ENCODE data around the gene CX3CL1. TPM values are rescaled to one million over a fixed set of nuclear protein-coding genes. Genes with fewer than 3 reads are reported as not detected.

Gene CX3CL1
- polyA plus RNA-seq, 1 donor (not counting 4 experiments of a cell fraction or from before 2014, with no cell fraction given) = 0.47 TPM

GRCh38 chr16:57423152-57423551 lies 50.9 kb downstream of the CX3CL1 start:
- Histone ChIP-seq H3K9ac (ENCODE audit: control insufficient read depth, extremely low read depth, insufficient read depth, low read length) (no peak overlapping the region), H3K4me3 (ENCODE audit: control insufficient read depth in 2 of 3, extremely low read depth in 1 of 3, insufficient read depth in 2 of 3, low read depth in 1 of 3, low read length in 3 of 3) (no peak overlapping the region), H3K79me2 (ENCODE audit: control insufficient read depth, insufficient read depth, low read length) (no peaks in the 10 kb centered on the region), H3K27me3 (ENCODE audit: control insufficient read depth, extremely low read depth, insufficient read depth, low read length) (no peaks in the 10 kb centered on the region), H4K20me1 (ENCODE audit: control insufficient read depth, extremely low read depth, insufficient read depth, low read length) (no peaks in the 10 kb centered on the region), H3K4me2 (ENCODE audit: control insufficient read depth, extremely low read depth, insufficient read depth, low read depth, low read length) (no peak overlapping the region), H3K27ac (ENCODE audit: control insufficient read depth, insufficient read depth, low read length) (no peak overlapping the region), H2AFZ (ENCODE audit: control insufficient read depth, low read length) (no peak overlapping the region), H3K4me1 (ENCODE audit: control insufficient read depth, extremely low read depth, insufficient read depth, low read length) (peaks cover 9% of the 10 kb centered on the region), H3K9me1 (ENCODE audit: control insufficient read depth, extremely low read depth, insufficient read depth, low read length) (no peaks in the 10 kb centered on the region), H3K9me3 (ENCODE audit: control insufficient read depth, low read depth, low read length) (no peaks in the 10 kb centered on the region), H3K36me3 (ENCODE audit: control insufficient read depth in 2 of 2, extremely low read depth in 1 of 2, insufficient read depth in 2 of 2, low read length in 2 of 2) (peaks cover 4 to 7% of the 10 kb centered on the region in 2 experiments)
- no peak for DNase-seq (ENCODE audit: low read depth, low spot score)
- no peak for FAIRE-seq
- dilution Hi-C loops (cut with MboI; ENCODE audit: extremely low pct_ligation_motif_present, low sequenced_read_pairs) = no loop called here
- TF ChIP-seq CTCF (optimal IDR thresholded peaks at IDR 0.05 in 1 of 3, IDR thresholded peaks at IDR 0.05 in 1 of 3, conservative IDR thresholded peaks at IDR 0.05 in 1 of 3; ENCODE audit: extremely low read depth in 1 of 3, insufficient read depth in 2 of 3, low read length in 3 of 3) (no peak), EZH2 (IDR thresholded peaks at IDR 0.05; ENCODE audit: low read length) (no peak)

- Histone ChIP-seq H3K4me2 (ENCODE audit: control insufficient read depth, extremely low read depth, insufficient read depth, low read depth, low read length) (no peak overlapping the region), H3K9me1 (ENCODE audit: control insufficient read depth, extremely low read depth, insufficient read depth, low read length) (no peaks in the 10 kb centered on the region), H3K27ac (ENCODE audit: control insufficient read depth, insufficient read depth, low read length) (no peak overlapping the region), H3K9ac (ENCODE audit: control insufficient read depth, extremely low read depth, insufficient read depth, low read length) (no peak overlapping the region), H3K27me3 (ENCODE audit: control insufficient read depth, extremely low read depth, insufficient read depth, low read length) (no peaks in the 10 kb centered on the region), H3K79me2 (ENCODE audit: control insufficient read depth, insufficient read depth, low read length) (no peaks in the 10 kb centered on the region), H3K4me1 (ENCODE audit: control insufficient read depth, extremely low read depth, insufficient read depth, low read length) (peaks cover 4% of the 10 kb centered on the region), H2AFZ (ENCODE audit: control insufficient read depth, low read length) (no peak overlapping the region), H3K9me3 (ENCODE audit: control insufficient read depth, low read depth, low read length) (no peaks in the 10 kb centered on the region), H3K4me3 (ENCODE audit: control insufficient read depth in 2 of 3, extremely low read depth in 1 of 3, insufficient read depth in 2 of 3, low read depth in 1 of 3, low read length in 3 of 3) (no peak overlapping the region), H4K20me1 (ENCODE audit: control insufficient read depth, extremely low read depth, insufficient read depth, low read length) (no peaks in the 10 kb centered on the region), H3K36me3 (ENCODE audit: control insufficient read depth in 2 of 2, extremely low read depth in 1 of 2, insufficient read depth in 2 of 2, low read length in 2 of 2) (peaks cover 14 to 15% of the 10 kb centered on the region in 2 experiments)
- TF ChIP-seq EZH2 (IDR thresholded peaks at IDR 0.05; ENCODE audit: low read length) = no peak
- no peak for TF ChIP-seq CTCF (optimal IDR thresholded peaks at IDR 0.05 in 1 of 3, IDR thresholded peaks at IDR 0.05 in 1 of 3, conservative IDR thresholded peaks at IDR 0.05 in 1 of 3; ENCODE audit: extremely low read depth in 1 of 3, insufficient read depth in 2 of 3, low read length in 3 of 3)
- DNase-seq (ENCODE audit: low read depth, low spot score) (no peak), FAIRE-seq (no peak)
- dilution Hi-C loops (cut with MboI; ENCODE audit: extremely low pct_ligation_motif_present, low sequenced_read_pairs) = no loop called here
Measured at GRCh38 chr16:57424583-57424982, 52.3 kb downstream of the CX3CL1 start.

Measured in keratinocyte (primary cell).